ENCODE measurements around the gene LRP6.

DNA sequence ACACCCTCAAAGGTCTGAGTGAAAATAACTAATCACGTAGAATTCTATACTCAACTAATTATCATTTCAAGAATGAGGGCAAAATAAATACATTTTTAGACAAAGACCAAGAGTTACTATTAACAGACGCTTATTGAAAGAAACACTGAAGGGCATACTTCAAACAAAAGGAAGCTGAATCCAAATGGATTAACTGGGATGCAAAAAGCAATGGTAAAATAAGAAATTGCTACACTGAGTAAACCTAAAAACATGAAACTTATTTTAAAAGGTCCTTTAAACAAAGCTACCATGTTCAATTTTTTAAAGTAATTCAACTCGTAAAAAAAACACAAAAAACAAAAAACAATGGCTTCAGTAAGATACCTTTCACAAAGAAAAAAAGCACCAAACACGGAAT, 28.2 kb downstream of the LRP6 start:
- TF ChIP-seq, protein P1, sequence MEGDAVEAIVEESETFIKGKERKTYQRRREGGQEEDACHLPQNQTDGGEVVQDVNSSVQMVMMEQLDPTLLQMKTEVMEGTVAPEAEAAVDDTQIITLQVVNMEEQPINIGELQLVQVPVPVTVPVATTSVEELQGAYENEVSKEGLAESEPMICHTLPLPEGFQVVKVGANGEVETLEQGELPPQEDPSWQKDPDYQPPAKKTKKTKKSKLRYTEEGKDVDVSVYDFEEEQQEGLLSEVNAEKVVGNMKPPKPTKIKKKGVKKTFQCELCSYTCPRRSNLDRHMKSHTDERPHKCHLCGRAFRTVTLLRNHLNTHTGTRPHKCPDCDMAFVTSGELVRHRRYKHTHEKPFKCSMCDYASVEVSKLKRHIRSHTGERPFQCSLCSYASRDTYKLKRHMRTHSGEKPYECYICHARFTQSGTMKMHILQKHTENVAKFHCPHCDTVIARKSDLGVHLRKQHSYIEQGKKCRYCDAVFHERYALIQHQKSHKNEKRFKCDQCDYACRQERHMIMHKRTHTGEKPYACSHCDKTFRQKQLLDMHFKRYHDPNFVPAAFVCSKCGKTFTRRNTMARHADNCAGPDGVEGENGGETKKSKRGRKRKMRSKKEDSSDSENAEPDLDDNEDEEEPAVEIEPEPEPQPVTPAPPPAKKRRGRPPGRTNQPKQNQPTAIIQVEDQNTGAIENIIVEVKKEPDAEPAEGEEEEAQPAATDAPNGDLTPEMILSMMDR (IDR thresholded peaks at IDR 0.05; ENCODE audit: poor library complexity), result no peak
- TF ChIP-seq EZH2phosphoT487 (IDR thresholded peaks at IDR 0.05; ENCODE audit: low read depth, severe bottlenecking, unreplicated experiment), result no peak

Measured in hepatocyte (in vitro differentiated cells).